Stimulated activated CD4-positive, alpha-beta T cell treated with anti-CD3 and anti-CD28 coated beads, Interleukin-15, amount 100 ng/mL, for 48 hours (primary cell): ENCODE results near the gene TSPAN15.
A peak's percentile ranks its signal among the peaks of the same experiment; 100 is the strongest.
"Not testable (repeated sequence)": the region's sequence is repeated elsewhere in the genome, so short reads cannot be mapped to it uniquely, and the experiment has no call there.

Source experiments
- DNase-seq, 2 donors: peaks; one replicate each; pipeline ENCODE4 v3.0.0-alpha.2; 2020; ENCODE audit warnings: low read depth in 2 of 2

TSPAN15 gene

DNA sequence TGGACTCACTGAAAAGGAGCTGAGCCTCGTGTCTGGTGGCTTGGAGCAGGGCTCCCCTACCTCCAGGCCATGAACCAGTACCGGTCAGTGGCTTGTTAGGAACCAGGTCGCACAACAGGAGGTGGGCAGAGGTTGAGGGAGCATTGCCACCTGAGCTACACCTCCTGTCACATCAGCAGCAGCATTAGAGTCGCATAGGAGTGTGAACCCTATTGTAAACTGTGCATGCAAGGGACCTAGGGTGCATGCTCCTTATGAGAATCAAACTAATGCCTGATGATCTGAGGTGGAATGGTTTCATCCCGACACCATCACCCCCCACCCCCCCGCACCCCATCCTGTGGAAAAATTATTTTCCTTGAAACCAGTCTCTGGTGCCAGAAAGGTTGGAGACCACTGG, 50.4 kb downstream of the TSPAN15 start:
- DNase-seq = no peak

DNA sequence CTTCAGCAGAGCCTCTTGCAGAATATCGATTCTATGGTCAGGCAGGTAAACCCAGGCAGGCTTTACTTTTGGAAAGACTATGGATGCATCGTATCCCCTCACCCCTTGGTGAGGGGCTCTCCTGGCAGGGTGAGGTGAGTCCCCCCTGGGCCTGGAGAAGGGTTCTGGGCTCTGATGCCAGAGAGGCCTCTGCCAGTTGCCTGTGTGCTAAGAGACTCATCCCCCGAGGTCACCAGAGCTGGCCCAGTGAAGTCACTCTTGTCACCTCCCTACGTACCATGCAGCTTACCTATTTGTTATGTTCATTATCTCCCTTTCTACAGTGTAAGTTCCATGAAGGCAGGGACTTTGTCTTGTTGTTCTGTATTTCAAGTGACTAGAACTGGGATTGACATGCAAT, 51.3 kb downstream of the TSPAN15 start:
- no peak for DNase-seq

DNA sequence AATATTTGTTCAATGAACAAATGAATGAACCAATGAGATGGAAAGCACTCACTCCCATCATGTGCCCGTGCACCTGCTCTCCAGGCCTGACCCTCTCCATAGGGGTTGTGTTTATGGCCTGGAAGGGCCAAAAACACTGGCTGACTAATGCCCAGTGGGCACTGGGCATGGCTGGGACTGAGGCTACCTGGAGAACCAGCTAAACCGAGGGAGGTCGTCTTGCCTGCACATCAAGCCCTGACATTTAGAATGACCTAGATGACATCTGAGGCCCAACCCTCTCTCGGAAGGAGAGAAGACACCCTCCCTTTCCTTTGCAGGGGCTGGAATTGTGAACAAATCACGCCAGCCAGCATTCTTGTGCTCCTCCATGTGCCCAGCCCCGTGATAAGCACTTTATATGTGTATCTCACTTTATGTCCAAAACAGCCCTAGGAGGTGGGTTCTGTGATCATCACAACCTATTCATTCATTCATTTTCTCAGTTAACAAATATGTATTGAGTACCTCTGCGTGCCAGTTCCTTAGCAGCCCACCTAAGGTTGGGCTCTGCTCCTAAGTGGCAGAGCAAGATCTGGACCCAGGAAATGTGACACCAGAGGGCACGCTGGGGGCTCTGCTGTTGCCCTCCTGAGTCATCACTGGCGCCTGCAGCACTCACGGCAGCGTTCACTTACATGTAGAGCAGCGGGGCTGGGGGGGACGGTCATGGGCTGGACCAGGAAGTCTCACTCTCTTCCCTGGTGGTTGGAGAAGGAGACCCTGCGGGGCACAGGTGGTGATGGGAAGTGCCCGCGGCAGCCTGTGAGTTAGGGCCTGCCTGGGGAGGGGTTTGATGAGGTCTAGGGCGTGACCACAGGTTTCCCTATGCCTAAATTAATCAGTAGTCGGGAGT, 52.0 kb downstream of the TSPAN15 start:
- no peak for DNase-seq

- DNase-seq = no peak
Observed at GRCh38 chr10:69503896-69504265, 52.6 kb downstream of the TSPAN15 start.

DNA sequence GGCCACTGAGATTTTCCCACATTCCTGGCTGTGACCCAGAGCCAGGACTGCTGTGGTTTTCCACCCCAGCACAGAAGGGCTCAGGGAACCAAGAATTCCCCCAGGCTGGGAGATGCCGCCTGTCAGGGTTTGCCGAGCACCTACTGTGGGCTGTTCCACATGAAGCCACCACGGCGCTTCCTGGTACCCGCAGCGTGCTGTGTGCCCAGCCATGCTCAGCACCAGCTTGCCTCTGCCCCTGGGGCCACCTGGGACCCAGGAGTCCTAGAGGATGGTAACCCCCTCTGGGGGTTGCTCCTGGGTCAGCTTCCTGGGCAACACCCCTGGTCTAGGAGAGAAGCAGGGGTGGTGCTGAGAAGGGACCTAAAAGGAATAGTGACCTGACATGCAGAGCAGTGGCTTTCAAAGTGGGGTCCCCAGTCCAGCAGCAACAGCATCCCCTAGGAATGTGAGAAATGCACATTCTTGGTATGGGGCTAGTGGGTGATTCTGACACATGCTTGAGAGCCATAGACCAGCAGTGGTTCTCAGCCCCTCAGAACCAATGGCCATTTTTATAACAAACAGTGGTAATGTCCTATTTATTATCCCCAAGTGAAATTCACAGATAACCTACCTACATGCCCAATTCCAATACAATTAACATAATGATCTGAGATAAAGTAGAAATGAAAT, 53.4 kb downstream of the TSPAN15 start:
- DNase-seq = no peak

DNA sequence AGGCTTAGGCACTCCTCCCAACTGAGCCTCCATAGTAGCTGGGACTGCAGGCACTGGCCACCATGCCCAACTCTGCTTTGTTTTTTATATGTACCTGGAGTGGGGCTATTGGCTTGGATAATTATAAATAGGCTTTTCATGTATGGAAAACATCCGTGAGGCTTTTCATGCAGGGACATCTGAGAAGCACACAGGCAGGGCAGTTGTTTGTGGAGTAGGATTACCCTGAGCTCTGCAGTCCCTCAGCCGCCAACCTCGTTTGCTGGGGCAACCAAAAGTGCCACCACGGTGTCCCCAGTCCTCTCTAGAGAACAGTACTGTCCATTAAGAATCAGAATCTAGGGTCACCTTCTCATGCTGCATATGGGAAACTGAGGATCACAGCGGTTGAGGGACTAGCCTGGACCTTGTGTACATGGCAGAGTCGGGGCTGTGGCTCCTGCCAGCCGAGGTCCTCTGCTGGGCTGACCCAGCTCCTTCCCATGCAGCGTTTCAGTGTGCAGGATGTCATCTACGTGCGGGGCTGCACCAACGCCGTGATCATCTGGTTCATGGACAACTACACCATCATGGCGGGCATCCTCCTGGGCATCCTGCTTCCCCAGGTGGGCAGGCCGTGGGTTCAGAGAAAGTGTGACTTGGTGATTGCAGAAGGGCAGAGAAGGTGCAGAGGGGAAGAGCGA, 54.5 kb downstream of the TSPAN15 start:
- no peak for DNase-seq

DNA sequence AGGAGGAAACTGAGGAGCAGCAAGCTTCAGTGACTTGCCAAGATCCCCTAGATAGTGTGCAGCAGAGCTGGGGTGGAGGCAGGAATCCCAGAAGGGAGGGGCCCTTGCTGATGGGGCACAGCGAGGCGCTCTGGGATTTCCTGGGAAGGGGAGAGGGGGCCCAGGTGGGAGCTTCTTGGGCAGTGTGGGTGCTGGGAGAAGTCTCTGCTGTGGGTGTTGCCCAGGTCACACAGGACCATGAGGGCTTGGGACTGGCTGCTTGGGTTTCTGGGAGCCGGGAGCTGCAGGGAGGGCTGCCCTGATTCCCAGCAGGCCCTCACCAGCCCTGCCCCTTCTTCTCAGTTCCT, 55.2 kb downstream of the TSPAN15 start:
- no peak for DNase-seq

- DNase-seq = no peak
Observed at GRCh38 chr10:69506834-69507713, 55.8 kb downstream of the TSPAN15 start.

DNA sequence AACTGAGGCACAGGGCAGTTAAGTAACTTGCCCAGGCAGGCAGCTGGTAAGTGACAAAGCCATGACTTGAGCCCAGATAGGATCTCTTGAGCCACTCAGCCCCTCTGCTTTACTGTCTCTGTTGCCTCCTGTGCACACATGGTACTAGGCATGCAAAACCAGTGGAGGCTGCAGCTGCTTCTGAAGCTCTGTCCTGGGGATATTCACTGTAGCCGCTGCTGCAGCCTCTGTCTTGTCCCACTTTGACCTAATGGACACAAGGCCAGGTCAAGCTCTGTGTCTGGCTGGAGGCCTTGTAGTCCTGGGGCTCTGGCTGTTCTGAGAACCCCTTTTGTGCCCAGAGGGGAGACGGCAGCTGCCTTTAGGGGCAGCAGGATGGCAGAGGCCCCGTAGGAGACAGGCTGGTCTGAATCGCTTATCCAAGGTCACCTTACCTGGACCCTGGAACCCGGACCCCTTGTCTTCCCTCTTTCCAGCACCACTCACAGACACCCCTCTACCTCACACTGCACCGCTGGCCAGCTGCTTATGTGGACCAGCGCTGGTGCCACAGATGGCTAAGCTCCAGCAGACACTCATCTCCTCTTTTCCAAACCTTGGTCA, 57.6 kb downstream of the TSPAN15 start:
- no peak for DNase-seq

- DNase-seq = no peak
Observed at GRCh38 chr10:69512901-69513300, 61.6 kb downstream of the TSPAN15 start.

- DNase-seq = no peak
Observed at GRCh38 chr10:69513617-69514016, 62.4 kb downstream of the TSPAN15 start.

DNA sequence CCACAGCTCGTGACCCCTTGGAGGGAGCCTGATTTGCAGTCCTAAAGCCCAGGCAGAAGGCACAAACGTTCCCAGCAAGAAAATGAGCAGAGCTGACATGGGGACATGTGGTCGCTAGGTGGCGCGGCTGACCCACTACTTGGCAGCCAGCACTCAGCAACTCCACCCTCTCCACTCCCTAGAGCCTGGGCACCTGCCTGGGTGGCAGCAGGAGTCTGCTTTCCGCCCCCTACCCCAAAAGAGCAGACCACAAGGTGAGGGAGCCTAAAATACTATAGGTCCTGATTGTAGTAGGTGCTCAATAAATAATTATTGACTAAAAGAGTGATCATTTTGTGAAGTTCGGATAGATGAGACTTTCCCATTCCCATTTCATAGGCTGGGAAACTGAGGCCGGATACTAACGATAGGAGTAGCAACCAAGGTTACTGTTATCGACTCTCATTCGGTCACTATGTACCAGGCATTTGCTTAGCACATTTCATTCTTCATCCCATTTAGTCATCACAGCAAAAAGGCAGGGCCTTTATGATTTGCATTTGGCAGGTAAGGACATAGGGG, 64.5 kb downstream of the TSPAN15 start:
- peak; percentile 64 to 72 for DNase-seq

DNA sequence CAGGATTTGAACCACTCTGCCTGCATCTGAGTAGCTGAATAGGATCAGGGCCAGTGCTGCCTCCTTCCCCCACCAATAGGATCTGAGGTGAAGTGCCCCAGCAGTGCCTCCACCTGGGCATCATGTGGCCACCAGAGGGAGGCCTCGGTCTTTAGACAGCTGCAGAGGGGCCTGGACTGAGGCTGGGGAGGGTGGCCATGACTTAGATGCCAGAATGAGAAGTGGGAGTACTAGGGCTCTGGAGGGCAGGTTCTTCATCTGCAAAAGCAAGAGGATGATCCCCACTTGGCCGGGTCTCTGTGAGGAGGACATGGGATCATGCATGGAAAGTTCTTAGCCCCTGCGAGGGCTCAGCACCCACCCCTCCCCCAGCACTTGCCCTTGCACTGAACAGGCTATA, 65.1 kb downstream of the TSPAN15 start:
- peak in 1 of 2 donors; percentile 23 for DNase-seq

DNA sequence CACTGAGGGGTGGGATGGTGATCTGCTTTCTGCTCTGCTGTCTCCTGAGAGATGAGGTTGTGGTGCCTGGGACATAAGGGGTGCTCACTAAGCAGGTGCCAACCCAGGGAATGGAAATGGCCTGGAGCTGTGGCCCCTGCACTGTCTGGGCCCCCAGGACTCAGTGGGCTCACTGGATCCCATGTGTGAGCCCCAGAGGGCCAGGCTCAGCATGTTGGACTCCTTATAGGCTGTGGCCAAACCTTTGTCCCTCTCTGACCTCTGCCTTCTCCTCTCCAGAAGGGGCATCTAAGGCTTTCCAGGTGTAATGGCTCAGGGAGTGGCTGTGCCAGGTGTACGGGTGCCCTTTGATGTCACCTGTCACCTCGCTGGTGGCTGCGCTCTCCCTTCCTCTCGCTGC, 65.5 kb downstream of the TSPAN15 start:
- DNase-seq = no peak

DNA sequence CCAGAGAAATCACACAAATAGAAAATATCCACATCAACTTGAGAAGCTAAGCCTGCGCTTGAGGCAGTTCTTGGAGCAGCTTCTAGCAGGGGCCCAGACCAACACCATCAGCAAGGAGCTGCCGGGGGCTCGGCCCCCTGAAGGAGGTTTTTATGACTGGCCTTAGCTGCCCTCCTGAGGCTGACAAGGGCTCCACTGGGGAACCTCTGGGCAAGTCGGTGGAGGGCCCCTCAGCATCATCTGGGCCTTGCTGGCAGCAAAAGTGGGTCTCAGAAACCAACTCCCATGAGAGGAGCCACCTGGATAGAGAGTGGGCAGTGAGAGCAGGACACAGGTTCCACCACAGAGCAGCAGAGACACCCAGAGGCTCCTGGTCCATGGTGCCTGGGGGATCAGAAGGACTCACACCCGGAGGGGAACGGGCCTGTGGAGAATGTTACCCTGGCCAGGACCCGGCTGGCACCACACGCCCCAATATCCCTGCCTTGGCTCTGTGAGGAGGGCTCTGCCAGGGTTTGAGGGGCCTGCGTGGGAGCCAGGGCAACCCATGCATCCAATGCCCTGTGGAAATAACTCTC, 66.1 kb downstream of the TSPAN15 start:
- no peak for DNase-seq

DNA sequence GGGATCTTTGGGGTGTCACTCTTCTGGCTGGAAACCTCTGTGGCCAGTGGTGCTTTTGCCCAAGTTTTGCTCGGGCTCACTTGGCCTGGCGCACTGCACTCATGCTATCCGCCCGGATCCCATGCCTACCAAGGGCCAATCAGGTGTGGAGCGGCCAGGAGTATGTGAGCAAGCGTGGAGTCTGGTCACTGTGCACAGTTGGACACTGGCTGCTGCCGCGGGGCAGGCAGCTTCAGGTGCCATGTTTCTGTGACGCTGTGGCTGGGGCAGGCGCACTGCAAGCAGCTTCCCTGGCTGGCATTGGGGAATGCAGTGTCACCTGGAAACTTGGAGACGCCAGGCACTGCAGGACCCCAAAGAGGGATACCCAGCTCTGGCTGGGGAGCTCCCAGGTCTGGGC, 76.7 kb downstream of the TSPAN15 start:
- no peak for DNase-seq

- no peak for DNase-seq
Observed at GRCh38 chr10:69533658-69534057, 82.4 kb downstream of the TSPAN15 start.

DNA sequence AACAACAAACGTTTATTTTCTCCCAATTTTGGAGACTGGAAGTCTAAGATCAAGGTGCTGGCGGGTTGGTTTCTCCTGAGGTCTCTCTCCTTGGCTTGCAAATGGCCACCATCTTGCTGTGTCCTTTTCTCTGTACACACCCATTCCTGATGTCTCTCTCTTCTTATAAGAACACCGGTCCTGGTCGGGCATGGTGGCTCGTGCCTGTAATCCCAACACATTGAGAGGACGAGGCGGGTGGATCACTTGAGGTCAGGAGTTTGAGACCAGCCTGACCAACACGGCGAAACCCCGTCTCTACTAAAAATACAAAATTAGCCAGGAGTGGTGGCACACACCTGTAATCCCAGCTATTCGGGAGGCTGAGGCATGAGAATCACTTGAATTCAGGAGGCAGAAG, 85.3 kb downstream of the TSPAN15 start:
- not testable (repeated sequence) for DNase-seq

GRCh38 chr10:69537449-69537848, 86.2 kb downstream of the TSPAN15 start:
- DNase-seq = no peak

DNA sequence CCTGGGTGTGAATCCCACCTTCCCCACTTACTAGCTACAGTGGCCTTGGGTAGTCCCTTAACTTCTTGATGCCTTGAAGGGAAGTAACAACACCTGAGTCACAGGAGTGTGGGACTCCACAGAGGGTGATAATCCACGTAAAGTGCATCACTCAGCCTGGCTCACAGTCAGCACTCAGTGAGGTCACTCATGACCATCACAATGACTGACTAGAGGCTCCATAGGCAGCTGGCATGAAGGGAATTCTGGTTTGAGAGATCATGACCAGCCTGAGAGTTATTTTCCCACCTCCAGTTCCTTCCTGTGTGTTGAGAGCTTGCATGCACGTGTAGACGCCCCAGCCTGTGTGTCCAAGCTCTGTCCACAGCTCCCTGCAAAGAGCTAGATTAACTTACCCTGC, 87.2 kb downstream of the TSPAN15 start:
- no peak for DNase-seq

GRCh38 chr10:69541463-69541862, 90.2 kb downstream of the TSPAN15 start:
- no peak for DNase-seq
